ENCODE results near the gene KPNA2.

GRCh38 chr17:68020409-68020756 is 15.2 kb upstream of the KPNA2 start:
- TF ChIP-seq CTCF (IDR thresholded peaks at IDR 0.05) (no peak), POLR2A (IDR thresholded peaks at IDR 0.05) (no peak)

Measured in adrenal gland (tissue), 5 donors.